ENCODE results near the gene TRAF4.

Gene TRAF4

GRCh38 chr17:28741358-28742349 lies 2.2 kb upstream of the TRAF4 start:
- TF ChIP-seq CTCF (IDR thresholded peaks at IDR 0.05; ENCODE audit: low read depth, low read length) = no peak
- DNase-seq (ENCODE audit: low read depth in 2 of 2) = no peak
- H3K4me3 ChIP-seq (replicated peaks in 1 of 2; ENCODE audit: low read depth in 2 of 2, low read length in 2 of 2) = no peak overlapping the region

DNA sequence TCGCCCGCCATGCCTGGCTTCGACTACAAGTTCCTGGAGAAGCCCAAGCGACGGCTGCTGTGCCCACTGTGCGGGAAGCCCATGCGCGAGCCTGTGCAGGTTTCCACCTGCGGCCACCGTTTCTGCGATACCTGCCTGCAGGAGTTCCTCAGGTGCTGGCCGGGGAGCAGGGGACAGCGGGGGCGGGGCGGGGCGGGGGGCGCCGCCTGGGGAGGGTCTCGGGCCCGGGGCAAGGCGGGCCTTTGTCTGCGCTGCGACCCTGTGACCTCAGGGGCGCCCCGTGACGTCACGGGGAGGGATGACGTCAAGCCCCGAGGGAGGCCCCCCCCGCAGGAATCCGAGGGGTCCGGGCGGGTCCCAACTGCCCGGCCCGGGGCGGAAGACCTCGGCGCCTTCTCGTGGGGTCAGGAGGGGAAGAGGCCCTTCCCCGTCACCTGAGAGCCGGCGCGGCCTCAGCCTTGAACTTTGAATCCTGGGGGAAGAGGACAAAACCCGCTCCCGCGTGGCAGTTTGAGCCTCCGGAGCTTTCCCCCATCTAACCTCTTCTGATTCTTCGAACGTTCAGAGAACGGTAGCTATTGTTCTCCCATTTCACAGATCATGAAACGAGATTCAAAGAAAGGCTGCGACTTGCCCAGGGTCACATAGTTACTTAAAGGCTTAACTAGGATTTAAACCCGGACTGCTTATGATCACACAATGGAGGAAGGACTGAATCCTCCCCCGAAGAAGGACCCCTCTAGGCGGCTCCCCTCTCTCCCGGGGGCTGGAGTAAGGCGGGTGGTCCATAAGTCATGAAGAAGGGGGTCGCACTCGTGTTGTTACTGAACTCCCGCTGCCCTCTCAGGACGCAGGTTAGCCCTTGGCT lies 527 bp downstream of the TRAF4 start:
- peak; percentile 56 to 78 for DNase-seq (ENCODE audit: low read depth in 2 of 2)
- peak overlapping the region; percentile 68 to 82 for H3K4me3 ChIP-seq (replicated peaks in 1 of 2; ENCODE audit: low read depth in 2 of 2, low read length in 2 of 2)
- TF ChIP-seq CTCF (IDR thresholded peaks at IDR 0.05; ENCODE audit: low read depth, low read length) = no peak

GRCh38 chr17:28744972-28745785 lies 1.4 kb downstream of the TRAF4 start:
- H3K4me3 ChIP-seq (replicated peaks in 1 of 2; ENCODE audit: low read depth in 2 of 2, low read length in 2 of 2) = peak overlapping the region; percentile 68 to 82
- DNase-seq (ENCODE audit: low read depth in 2 of 2) = peak; percentile 59 to 70

DNA sequence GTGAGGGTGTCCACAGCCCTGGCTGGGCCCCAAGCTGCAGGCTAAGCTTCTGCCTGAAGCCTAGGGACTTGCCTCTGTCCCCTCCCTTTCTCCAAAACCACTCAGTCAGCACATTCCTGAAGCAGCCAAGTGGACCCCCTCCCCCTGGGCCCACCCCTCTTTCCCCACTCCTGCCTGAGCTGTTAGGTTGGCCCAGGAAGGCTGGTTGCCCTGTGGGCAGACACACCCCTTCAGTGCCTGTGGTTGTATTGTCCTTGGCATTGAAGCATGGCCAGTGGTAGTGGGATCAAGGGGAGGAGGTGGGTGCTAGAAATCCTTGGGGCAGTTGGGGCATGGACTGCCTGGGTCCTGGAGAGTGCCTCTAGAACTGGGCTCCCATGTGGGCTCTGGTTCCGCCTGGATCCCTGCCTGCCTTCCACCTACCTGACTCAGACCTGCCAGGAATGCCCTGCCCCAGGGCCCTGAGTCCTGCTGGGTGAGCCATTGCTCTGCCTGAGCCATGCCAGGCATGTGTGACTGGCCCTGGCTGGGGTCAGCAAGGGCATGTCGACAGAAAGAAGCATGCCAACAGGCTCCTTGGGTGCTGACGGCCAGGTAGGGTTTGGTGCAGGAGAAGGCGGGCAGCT lies 2.1 kb downstream of the TRAF4 start:
- TF ChIP-seq CTCF (IDR thresholded peaks at IDR 0.05; ENCODE audit: low read depth, low read length) = no peak
- H3K4me3 ChIP-seq (replicated peaks in 1 of 2; ENCODE audit: low read depth in 2 of 2, low read length in 2 of 2) = peak overlapping the region; percentile 68 to 82
- no peak for DNase-seq (ENCODE audit: low read depth in 2 of 2)

More at GRCh38 chr17:28744972-28745785, 1.4 kb downstream of the TRAF4 start:
- no peak for TF ChIP-seq CTCF (IDR thresholded peaks at IDR 0.05; ENCODE audit: low read depth, low read length)

DNA sequence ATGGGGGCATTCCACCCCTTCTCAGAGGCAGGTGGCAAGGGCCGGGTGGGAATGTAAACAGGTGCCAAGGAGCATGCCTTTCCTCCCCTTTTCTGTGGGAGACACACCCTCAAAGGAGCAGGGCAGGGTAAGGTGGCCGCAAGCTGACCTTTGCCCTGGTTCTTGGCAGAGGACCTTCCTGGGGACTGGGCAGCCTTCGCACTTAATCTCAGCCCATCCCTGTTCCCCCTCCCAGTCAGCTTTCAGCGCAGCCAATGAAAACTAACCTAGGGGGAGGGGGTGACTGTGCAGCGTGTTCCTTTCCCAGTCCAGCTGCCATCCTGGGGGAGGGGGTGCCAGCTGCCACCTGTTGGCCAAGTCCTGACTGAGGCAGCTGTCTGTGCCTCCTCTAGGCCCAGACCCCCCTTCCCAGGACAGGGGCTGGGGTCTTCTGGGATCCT lies 2.8 kb downstream of the TRAF4 start:
- H3K4me3 ChIP-seq (replicated peaks in 1 of 2; ENCODE audit: low read depth in 2 of 2, low read length in 2 of 2) = peak overlapping the region in 1 of 2 donors; percentile 82
- no peak for DNase-seq (ENCODE audit: low read depth in 2 of 2)
- no peak for TF ChIP-seq CTCF (IDR thresholded peaks at IDR 0.05; ENCODE audit: low read depth, low read length)

Data from cardiac fibroblast (primary cell).